Measurements from ENCODE around the gene MYLK.
"Not testable (repeated sequence)": the region's sequence is repeated elsewhere in the genome, so short reads cannot be mapped to it uniquely, and the experiment has no call there.

The MYLK gene

DNA sequence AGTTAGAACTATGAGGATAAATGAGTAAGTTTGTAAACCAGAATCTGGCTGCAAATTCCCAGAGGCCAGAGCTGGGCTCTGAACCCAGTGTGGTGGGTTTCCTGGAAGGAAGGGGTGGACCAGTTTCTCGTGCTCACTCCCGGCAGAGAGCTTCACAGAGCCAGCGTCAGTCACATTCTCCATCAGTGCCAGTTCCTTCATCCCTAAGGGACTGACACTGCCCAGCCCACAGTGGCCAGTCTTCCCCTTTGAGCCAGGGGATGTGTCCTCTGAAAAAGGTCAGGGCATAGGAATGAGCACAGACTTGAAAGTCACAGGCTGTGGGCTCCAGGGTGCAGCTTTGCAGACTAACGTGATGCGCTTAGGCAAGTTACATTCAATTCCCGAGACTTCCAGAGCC lies 163.5 kb downstream of the MYLK start:
- no peak for TF ChIP-seq CTCF (IDR thresholded peaks at IDR 0.05; ENCODE audit: low read depth, low read length)
- H3K4me3 ChIP-seq (replicated peaks in 1 of 2; ENCODE audit: low read depth in 2 of 2, low read length in 2 of 2): no peak overlapping the region
- DNase-seq (ENCODE audit: low read depth in 2 of 2): no peak

DNA sequence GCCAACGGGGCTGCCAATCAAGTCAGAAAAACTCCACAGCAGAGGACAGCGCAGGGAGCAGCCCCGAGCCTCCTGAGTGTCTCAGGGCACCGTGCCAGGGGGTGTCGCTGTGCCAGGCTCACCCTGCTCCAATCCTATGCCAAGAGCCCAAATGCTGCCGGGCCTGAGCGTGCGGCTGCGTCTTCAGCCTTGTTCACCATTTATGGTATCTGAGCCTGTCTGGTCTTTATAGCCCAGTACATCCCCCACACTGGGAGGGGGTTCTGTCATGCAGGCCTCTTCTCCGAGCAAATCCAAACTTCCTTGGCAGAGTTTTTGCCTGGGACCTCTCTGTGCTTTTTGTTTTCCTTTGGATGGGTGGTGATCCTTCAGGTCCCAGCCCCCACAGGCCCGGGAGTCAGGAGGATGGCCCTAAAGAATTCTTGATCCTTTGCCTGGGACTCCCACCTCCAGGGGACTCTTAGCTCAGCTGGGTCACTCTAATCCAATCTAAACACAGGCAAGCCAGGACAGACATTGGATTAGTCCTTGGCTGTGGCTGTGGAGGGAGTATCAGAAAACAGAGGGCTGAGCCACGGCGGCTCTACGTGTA lies 164.2 kb downstream of the MYLK start:
- no peak overlapping the region for H3K4me3 ChIP-seq (replicated peaks in 1 of 2; ENCODE audit: low read depth in 2 of 2, low read length in 2 of 2)
- no peak for TF ChIP-seq CTCF (IDR thresholded peaks at IDR 0.05; ENCODE audit: low read depth, low read length)
- no peak for DNase-seq (ENCODE audit: low read depth in 2 of 2)

DNA sequence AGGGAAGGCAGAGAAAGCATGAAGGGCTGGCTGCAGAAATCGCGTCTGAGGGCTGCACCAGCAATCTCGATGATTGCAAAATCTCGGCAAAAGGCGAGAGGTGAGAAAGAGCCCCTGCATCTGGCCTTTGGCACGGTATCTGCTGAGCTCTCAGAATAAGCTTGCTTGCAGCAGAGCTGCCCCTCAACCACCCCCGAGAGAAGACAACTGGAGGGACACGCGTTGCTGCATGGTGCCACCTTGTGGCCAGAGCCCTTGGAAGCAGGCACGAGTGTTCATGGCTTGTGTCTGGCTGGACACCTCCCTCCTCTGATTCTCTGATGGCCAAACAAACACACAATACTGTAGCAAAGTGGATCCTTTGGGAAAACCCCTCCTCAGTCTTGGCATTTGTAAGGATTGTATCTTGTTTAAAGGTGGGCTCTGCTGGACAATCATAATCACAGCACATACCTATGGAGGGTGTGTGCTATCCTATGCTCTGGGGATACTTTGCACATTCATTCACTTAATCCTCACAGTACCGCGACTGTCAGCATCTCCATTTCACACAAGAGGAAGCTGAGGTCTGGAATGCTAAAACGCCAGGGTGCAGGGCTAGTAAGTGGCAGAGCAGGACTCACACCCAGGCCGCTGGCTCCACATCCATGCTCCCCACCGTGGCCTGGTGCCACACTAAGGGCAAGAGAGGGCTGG lies 164.9 kb downstream of the MYLK start:
- H3K4me3 ChIP-seq (replicated peaks in 1 of 2; ENCODE audit: low read depth in 2 of 2, low read length in 2 of 2): not testable (repeated sequence)
- DNase-seq (ENCODE audit: low read depth in 2 of 2): peak; percentile 81 to 90
- TF ChIP-seq CTCF (IDR thresholded peaks at IDR 0.05; ENCODE audit: low read depth, low read length): peak; percentile 78

DNA sequence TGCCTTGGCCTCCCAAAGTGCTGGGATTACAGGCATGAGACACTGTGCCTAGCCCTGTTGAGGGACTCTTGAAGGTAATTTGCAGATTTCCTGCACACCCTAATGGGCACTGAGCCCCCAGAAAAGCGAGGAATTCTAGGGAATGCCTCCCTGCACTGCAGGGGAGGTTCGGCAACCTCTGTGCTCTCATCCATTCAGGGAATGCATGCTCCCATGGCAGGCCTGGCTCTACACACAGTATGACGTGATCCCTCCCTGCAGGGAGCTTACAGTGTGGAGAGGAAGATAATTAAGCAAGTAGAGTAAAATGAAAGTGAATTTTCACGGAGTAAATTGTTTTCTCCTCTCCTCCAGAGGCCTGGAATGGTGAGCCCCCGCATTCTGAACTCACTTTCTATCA lies 166.0 kb downstream of the MYLK start:
- H3K4me3 ChIP-seq (replicated peaks in 1 of 2; ENCODE audit: low read depth in 2 of 2, low read length in 2 of 2): no peak overlapping the region
- no peak for TF ChIP-seq CTCF (IDR thresholded peaks at IDR 0.05; ENCODE audit: low read depth, low read length)
- DNase-seq (ENCODE audit: low read depth in 2 of 2): no peak

DNA sequence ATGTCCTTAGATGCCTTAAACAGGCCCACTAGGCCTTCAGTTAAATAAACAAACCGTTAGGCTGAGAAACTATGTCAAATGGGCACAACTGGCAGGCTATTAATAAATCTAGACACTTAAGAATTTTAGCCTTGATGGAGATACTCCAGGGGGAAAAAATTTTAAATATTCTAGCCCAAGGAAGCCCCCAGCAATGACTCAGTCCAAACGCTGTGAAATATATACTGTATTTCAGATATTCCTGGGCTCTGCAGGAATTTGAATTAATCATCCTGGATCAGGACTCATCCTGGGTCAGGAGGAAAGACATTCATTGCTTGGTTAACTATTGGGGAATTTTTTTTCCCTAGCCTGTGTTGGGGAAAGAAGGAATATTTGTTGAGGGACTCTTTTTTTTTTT lies 166.7 kb downstream of the MYLK start:
- H3K4me3 ChIP-seq (replicated peaks in 1 of 2; ENCODE audit: low read depth in 2 of 2, low read length in 2 of 2): not testable (repeated sequence)
- peak in 1 of 2 donors; percentile 18 for DNase-seq (ENCODE audit: low read depth in 2 of 2)

DNA sequence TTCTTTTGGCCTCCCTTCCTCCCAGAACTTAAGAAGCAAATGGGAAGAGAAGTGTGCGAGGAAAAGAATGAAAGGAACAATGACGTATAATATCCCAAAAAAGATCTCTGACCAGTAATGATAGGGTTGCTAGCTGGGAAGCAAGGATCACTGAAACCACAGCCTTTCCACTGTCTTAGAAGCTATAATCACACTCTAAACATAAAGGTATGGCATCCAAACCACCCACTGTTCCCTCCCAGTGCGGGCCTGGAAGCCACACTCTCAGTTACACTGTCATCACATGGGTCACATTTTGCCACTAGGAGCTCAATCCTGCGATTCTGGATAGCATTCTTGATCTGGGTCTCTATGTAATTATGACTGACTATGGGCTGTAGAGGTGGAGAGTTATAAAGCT lies 167.7 kb downstream of the MYLK start:
- no peak for TF ChIP-seq CTCF (IDR thresholded peaks at IDR 0.05; ENCODE audit: low read depth, low read length)
- no peak overlapping the region for H3K4me3 ChIP-seq (replicated peaks in 1 of 2; ENCODE audit: low read depth in 2 of 2, low read length in 2 of 2)
- no peak for DNase-seq (ENCODE audit: low read depth in 2 of 2)

DNA sequence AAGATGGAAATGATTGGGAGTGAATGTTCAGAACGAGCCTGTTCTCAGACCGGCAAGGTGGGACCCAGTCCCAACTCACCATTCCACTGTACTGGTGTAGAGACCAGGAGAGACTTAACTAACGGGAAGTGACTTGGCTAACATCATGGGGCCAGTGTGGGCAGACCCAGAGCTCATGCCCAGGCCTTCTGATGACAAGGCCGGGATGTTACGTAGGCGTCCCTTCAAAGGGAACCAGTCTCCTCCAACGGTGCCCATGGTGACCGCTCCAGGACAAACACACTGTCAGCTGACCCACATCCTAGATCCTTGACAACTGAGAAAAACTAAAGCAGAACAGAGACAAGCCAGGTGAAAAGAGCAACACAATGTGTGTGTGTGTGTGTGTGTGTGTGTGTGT lies 170.9 kb downstream of the MYLK start:
- no peak for TF ChIP-seq CTCF (IDR thresholded peaks at IDR 0.05; ENCODE audit: low read depth, low read length)
- no peak overlapping the region for H3K4me3 ChIP-seq (replicated peaks in 1 of 2; ENCODE audit: low read depth in 2 of 2, low read length in 2 of 2)
- DNase-seq (ENCODE audit: low read depth in 2 of 2): no peak

Measured in cardiac fibroblast (primary cell).